ENCODE data around the gene CCDC150.

DNA sequence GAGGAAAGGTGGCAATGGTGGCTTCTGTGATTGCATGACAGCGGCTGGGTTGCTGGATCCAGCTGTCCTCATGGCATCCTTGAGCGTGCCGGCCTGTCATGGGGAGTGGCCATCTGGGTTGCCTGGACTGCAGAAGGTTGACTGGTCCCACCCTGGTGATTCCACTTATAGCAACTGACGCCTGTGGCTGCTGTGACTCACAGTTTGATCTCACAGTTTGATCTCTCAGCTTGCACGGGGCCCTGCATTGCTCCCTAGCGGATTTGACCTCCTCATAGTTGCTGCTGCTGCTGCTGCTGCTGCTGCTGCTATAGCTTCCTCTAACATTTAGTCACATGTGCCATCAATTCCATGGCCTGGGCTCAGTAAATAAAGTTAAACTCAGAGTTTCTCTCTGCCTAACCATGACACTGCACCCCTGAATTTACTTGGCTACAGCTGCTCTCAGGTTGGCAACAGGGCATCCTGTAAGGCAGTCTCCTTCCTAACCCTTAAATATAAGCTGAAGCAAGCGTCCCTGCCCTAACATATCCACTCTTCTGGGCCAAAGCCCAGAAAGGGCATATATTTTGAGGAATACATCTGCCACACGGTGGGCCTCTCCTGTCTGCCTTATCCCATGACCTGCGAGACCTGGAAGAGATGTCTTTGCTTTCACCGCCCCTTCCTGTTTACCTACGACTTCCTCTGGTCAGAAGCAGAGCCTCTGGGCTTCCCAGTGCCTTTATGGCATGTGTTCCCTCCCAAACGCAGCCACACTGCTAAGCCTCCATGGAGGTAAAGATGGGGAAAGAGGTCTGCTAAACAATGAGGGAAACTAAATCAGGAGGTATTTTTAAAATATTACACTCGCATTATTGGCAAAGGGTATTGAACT, 37.8 kb upstream of the CCDC150 start:
- TF ChIP-seq, protein P1, sequence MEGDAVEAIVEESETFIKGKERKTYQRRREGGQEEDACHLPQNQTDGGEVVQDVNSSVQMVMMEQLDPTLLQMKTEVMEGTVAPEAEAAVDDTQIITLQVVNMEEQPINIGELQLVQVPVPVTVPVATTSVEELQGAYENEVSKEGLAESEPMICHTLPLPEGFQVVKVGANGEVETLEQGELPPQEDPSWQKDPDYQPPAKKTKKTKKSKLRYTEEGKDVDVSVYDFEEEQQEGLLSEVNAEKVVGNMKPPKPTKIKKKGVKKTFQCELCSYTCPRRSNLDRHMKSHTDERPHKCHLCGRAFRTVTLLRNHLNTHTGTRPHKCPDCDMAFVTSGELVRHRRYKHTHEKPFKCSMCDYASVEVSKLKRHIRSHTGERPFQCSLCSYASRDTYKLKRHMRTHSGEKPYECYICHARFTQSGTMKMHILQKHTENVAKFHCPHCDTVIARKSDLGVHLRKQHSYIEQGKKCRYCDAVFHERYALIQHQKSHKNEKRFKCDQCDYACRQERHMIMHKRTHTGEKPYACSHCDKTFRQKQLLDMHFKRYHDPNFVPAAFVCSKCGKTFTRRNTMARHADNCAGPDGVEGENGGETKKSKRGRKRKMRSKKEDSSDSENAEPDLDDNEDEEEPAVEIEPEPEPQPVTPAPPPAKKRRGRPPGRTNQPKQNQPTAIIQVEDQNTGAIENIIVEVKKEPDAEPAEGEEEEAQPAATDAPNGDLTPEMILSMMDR (IDR thresholded peaks at IDR 0.05), result no peak
- no peak for TF ChIP-seq POLR2AphosphoS5 (IDR thresholded peaks at IDR 0.05)

Measured in prostate gland (tissue), 2 donors.